Measurements from ENCODE around the gene TOP1. TPM values are rescaled to one million over a fixed set of nuclear protein-coding genes. Genes with fewer than 3 reads are reported as not detected.

The TOP1 gene
- total and polyA plus RNA-seq, 2 donors from 2014 or later, result 23.4 to 49.9 TPM

- H3K27ac ChIP-seq (ENCODE audit: low read depth in 2 of 2, low read length in 2 of 2), result no peak overlapping the region
Observed at GRCh38 chr20:41006936-41007474, 21.6 kb upstream of the TOP1 start.

GRCh38 chr20:41007481-41007880 lies 21.1 kb upstream of the TOP1 start:
- Histone ChIP-seq H3K9me3 (ENCODE audit: control insufficient read depth in 2 of 3, insufficient read depth in 1 of 3, low read length in 3 of 3) (no peaks in the 10 kb centered on the region), H3K27ac (ENCODE audit: low read depth in 2 of 2, low read length in 2 of 2) (no peak overlapping the region), H3K36me3 (ENCODE audit: control insufficient read depth in 2 of 3, insufficient read depth in 3 of 3, low read length in 3 of 3) (no peaks in the 10 kb centered on the region), H3K27me3 (ENCODE audit: control insufficient read depth, insufficient read depth, low read length) (no peaks in the 10 kb centered on the region), H3K4me3 (ENCODE audit: low read length in 3 of 3) (no peak overlapping the region), H3K4me1 (ENCODE audit: control insufficient read depth in 2 of 3, insufficient read depth in 2 of 3, low read depth in 1 of 3, low read length in 3 of 3) (peaks cover 0 to 16% (median 15%) of the 10 kb centered on the region in 3 donors), H3K9ac (ENCODE audit: low read length in 3 of 3) (no peak overlapping the region)
- intact Hi-C loops (cut with DNase I), result no loop called here
- DNase-seq, result no peak
- no peak for FAIRE-seq
- no peak for TF ChIP-seq CTCF (IDR thresholded peaks at IDR 0.05; ENCODE audit: borderline replicate concordance, extremely low read depth, insufficient read depth)

More at GRCh38 chr20:41006936-41007474, 21.6 kb upstream of the TOP1 start:
- DNase-seq (no peak), FAIRE-seq (no peak)
- no peaks in the 10 kb centered on the region for H3K36me3 ChIP-seq (ENCODE audit: control insufficient read depth in 2 of 3, insufficient read depth in 3 of 3, low read length in 3 of 3)
- H3K4me3 ChIP-seq (ENCODE audit: low read length in 3 of 3), result no peak overlapping the region
- H3K4me1 ChIP-seq (ENCODE audit: control insufficient read depth in 2 of 3, insufficient read depth in 2 of 3, low read depth in 1 of 3, low read length in 3 of 3), result peaks cover 0 to 16% (median 15%) of the 10 kb centered on the region in 3 donors
- H3K27me3 ChIP-seq (ENCODE audit: control insufficient read depth, insufficient read depth, low read length), result no peaks in the 10 kb centered on the region
- H3K9me3 ChIP-seq (ENCODE audit: control insufficient read depth in 2 of 3, insufficient read depth in 1 of 3, low read length in 3 of 3), result no peaks in the 10 kb centered on the region
- intact Hi-C loops (cut with DNase I), result no loop called here
- no peak overlapping the region for H3K9ac ChIP-seq (ENCODE audit: low read length in 3 of 3)
- no peak for TF ChIP-seq CTCF (IDR thresholded peaks at IDR 0.05; ENCODE audit: borderline replicate concordance, extremely low read depth, insufficient read depth)

GRCh38 chr20:41009946-41010345 lies 18.7 kb upstream of the TOP1 start:
- Histone ChIP-seq H3K27ac (ENCODE audit: low read depth in 2 of 2, low read length in 2 of 2) (no peak overlapping the region), H3K36me3 (ENCODE audit: control insufficient read depth in 2 of 3, insufficient read depth in 3 of 3, low read length in 3 of 3) (no peaks in the 10 kb centered on the region), H3K9ac (ENCODE audit: low read length in 3 of 3) (no peak overlapping the region), H3K9me3 (ENCODE audit: control insufficient read depth in 2 of 3, insufficient read depth in 1 of 3, low read length in 3 of 3) (no peaks in the 10 kb centered on the region), H3K4me1 (ENCODE audit: control insufficient read depth in 2 of 3, insufficient read depth in 2 of 3, low read depth in 1 of 3, low read length in 3 of 3) (peaks cover 0 to 11% (median 10%) of the 10 kb centered on the region in 3 donors), H3K27me3 (ENCODE audit: control insufficient read depth, insufficient read depth, low read length) (no peaks in the 10 kb centered on the region), H3K4me3 (ENCODE audit: low read length in 3 of 3) (no peak overlapping the region)
- intact Hi-C loops (cut with DNase I), result no loop called here
- no peak for DNase-seq
- TF ChIP-seq CTCF (IDR thresholded peaks at IDR 0.05; ENCODE audit: borderline replicate concordance, extremely low read depth, insufficient read depth), result no peak
- no peak for FAIRE-seq
